RKO (cell line): Measurements from ENCODE around the gene REEP3.

Source experiments
- DNase-seq: peaks from one replicate; pipeline ENCODE4 v3.0.0-alpha.2; 2016; ENCODE audit warnings: low spot score

REEP3 gene

DNA sequence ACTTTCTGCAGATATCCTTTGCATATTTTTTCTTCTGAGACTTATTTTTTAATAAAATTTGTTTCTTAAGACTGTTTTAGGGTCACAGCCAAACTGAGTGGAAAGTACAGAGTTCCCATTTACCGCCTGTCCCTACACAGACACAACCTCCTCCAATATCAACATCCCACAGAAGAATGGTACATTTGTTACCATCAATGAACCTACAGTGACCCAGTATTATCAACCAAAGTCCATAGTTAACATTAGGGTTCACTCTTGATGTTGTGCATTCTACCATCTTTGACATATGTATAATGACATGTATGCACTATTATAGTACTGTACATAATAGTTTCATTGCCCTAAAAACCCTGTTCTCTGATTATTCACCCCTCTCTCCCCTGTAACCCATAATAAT is 14.6 kb upstream of the REEP3 start:
- DNase-seq: no peak

DNA sequence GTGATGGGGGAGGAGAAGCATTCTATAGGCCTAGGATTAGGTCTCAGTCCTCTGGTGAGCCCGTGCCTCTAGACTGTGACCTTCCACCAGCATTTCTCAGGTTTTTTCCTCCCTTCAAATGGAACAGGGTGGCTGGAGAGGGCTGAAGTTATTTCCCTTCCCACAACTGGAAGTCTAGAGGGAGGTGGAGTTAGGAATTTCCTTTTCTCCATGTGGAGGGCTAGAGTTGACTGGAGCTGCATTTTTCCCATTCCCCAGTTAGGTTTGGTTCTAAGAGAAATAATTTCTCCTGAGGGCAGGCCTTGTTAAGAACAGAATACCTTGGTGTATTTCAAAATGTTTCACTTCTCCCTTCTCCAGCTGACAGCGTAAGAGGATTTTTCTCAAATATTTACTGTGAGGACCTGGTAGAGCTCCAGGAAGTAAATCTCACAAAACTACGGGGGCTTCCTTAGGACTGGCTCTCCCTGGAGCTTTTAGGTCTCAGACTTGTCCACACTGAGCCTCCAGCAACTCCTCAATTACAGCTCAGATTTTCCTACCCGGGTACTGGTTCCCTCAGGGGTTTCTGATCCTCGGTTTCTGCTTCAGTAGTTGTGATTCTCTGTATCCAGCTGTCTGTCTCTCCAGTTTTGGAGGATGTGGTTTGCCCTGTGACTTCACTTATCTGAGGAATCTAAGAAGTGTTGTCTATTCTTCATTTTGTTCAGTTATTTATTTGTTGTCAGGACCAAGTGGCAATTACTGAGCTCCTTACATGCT is 6.0 kb upstream of the REEP3 start:
- DNase-seq: no peak

DNA sequence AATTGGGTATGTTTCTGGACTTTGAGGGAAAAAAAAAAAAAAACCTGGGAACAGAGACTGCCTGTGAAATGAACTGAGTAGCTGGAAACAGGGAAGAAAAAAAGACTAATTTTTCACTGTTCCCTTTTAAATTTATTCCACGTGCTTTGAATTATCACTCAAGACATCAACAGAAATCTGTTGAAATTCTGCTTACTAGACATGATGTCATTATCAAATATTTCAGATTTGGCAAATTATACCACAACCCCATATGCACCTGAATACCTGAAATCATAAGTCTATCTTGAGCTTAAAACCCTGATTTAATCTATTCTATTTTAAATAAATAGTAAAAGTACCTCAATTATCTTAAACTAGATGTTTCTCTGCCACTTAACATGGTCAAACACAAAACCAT is 5.0 kb upstream of the REEP3 start:
- DNase-seq: no peak

DNA sequence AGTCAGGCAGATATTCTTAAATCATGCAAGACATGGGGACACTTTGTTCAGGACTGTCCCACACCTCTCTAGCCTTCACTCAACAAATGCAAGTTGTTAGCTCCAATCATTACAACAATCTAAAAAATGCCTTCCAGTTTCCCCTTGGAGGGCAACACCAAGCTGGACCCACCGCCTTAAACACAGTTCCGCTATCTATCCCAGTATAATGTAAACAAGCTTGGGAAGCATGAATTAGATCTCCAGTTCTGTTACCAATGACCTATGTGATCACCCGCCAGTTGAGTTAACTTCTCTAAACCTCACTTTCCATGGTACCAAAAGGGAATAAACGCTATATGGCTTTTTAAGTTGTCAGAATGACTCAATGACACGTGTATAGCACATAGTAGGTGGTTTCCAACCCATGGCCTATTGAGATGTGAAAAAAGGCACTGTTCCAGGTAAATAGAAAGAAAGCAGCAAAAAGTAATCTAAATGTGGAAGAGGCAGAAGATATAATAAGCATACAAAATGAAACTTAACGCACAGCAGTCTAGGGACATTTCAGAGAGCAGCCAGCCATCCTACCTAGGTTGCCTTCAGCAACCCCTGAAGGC is 2.4 kb upstream of the REEP3 start:
- no peak for DNase-seq

DNA sequence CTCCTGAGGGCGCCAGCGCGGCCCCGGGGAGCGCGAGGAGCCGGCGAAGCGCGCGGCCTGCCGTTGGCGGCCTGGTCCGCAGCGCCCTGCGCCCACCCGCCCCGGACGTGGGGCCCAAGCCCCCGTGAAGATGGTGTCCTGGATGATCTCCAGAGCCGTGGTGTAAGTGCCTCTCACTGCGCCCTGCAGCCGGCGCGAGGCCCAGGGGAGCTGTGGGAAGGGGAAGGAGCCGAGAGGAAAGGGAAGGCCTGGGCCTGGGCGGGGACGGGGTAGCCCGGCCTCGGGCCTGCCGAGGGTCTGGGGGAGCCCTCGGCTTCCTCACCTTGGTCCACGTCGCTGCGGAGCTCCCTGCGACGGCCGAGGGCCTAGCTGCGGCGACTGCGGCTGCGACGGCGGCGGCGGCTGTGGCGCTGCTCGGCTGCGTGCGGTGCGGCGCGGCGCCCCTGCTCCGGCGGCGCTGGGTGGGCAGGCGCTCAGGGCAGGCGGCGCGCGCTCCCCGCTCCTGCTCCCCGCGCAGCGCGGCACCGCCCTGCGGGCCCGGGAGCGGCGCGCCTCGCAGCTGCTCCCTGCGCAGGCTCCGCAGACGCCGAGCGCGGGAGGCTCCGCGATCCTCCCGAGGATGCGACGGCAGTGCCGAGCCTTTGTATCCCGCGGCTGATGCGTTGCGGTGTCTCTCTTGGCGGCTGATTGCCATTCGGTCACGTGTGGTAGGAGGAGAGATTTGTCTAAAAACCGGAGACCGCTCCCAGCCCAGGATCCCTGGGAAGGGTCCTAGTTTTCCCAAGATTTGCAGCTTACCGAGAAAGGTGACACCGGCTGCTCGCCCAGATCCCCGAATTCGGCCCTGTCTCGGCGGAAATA is 445 bp downstream of the REEP3 start:
- DNase-seq: peak; percentile 60

DNA sequence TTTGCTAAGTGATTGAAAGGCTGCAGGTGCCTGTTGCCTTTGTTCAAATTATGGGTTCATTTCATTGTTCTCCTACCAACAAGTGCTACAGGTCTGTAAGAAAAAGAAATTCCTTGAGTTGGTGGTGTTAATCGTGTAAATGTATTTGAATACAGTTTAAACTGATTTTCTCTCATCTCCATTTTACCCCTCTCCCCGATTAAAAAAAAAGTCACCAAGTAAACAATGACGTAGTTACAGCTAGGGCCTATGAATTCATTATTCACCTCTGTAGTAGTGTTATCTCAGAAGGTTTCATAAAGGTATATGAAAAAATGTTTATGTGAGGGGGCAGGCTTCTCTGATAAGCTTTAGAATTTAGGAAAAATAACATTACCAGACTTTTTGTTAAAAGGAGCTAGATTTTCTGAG is 1.1 kb downstream of the REEP3 start:
- DNase-seq: peak; percentile 59

DNA sequence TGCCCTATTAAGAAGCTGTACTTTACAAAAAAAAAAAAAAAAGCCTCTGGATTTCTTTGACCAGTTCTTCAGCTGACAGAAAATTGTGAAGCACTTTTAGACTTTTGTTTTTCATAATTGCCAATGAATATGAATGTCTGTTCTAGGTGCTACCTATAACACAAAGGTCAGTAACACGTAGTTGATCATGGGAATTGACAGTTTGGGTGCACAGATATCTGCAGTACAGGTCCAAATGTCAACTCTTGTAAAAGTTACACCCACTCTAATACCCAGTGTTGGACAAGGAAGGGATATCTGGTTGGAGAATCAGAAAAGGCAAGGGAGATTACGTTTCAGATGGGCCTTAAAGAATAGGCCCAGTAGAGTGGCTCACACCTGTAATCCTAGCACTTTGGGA is 1.8 kb downstream of the REEP3 start:
- DNase-seq: no peak

DNA sequence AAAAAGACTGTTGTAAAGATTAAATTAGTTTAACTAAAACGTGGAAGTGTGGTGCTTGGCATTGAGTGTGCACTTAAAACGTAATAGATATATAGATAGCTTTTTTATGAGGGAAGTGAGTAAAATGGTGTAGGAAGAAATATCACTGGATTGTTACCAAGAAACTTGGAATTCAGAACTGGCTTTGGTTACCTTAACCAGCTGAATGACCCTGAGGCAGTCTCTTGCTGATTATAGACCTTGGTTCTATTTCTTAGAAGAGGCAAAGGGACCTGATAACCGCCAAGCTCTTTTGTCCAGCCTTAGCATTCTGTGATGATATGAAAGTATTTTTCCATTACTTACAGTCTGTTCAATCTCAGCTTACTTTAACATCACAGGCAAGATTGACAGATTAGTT is 3.8 kb downstream of the REEP3 start:
- no peak for DNase-seq

DNA sequence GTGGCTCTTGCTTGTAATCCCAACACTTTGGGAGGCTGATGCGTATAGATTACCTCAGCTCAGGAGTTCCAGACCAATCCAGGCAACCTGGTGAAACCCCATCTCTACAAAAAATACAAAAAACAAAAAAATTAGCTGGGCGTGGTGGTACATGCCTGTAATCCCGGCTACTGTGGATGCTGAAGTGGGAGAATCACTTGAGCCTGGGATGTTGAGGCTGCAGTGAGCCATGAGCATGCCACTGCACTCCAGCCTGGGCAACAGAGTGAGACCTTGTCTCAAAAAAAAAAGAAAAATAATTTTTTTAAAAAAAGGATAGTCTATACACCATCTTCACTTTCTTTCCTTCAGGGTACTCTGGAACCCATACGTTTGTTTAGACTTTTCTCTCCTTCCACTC is 6.2 kb downstream of the REEP3 start:
- no peak for DNase-seq

DNA sequence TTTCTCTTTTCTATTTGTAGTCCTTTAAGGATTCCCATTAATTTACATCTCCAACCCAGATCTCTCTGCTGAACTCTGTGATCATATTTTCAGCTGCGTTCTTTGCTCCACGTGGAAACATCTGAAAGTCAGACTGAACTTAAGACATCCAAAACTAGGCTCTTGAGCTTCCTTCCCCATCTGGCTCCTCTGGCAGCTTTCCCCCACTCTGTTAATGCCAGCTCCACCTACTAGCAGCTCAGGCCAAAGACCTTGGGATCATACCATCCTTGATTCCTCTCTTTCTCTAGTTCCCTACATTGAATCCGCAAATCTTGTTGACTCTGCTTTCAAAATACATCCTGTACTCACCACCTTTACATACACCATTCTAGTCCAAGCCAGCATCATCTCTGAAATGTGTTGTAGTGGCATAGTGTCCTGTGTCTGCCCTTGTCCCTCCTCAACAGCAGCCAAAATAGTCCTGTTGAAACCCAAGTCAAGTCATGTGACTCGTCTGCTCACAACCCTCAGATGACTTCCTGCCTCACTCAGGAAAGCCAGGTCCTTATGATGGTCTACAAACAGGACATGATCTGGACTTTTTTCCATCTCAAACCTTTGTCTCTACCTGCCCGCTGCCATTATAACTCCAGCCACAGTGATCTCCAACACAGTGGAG is 7.0 kb downstream of the REEP3 start:
- no peak for DNase-seq

DNA sequence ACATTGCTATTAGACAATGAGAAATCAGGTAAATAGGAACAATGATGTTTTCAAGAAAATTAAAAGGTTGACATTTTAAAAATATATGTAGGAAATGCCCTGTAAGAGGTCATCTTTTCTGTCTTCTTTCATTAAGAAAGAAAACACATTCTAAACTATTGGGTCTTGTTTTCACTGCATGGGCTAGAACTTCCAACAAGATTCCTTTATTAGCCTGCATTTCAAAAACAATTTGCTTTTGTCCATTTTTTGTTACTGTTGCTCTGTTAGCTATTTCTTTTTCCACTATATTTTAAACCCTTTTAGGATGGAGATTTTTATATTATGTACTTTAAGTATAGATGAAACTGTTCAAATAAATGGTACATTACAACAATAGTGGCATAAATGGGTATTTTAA is 9.2 kb downstream of the REEP3 start:
- no peak for DNase-seq

DNA sequence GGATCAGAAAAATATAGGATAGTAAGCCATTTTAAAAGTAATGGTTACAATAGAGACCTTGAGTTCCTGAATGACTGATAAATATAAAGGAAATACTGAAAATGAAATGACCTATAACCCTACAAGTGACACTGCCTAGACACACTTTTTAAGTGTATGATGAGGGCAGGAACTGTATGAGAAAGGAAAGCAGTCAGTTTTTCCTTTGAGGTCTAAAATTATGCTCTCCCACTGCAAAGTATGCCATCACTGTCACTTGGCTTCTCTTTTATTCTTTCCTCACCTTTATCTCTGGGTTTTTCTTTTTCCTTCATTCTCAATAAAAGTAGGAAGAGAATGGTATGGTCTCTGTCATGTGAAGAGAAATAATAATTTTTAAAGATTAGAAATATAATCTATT is 13.5 kb downstream of the REEP3 start:
- DNase-seq: no peak

DNA sequence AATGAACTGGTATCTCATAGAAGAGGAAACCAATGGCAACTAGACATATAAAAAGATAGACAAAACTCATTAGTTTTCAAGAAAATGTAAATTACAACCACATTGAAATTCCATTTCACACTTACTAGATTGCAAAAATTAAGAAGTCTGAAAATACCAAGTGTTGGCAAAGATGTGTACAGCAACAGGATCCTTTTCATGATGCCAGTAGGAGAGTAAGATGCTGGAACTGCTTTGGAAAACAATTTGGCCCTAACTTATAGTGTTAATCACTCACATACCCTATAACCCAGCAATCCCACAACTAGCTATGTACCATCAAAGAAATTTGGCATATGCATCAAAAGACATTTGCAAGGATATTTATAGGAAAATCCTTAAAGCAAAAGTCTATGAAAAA is 15.5 kb downstream of the REEP3 start:
- no peak for DNase-seq

DNA sequence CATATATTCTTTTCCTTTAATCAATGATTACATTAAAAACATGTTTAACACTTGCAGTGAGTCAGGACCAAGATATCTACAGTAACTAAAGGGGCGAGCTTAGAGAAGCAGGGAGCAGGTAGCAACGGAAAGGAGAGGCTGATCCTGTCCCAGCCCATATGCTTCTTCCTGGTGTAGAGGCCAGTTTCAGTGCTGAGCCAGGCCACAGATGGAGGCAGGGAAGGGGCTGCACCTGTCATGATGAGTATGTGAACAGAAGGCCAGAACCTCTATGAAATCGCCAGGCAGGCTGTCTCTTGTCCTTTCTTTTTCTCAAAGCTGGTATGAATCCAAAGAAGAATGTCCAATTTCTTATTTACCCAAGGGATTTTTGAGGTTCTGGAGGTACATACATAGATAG is 16.3 kb downstream of the REEP3 start:
- DNase-seq: no peak

DNA sequence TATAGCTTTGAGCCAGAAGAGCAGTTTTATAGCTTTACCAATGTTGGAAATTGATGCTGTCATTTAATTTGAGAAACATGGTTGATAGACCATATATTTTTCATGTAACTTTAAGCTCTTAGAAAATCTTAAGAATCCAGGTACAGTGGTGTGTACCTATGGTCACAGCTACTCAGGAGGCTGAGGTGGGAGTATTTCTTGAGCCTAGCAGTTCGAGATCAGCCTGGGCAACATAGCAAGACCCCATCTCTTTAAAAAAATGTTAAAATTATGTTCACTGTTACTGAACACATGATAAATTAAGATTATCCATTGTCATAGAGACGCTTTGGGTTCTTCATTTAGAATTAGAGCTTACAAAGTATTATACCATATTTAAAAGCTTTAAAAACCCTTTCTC is 18.2 kb downstream of the REEP3 start:
- DNase-seq: no peak

DNA sequence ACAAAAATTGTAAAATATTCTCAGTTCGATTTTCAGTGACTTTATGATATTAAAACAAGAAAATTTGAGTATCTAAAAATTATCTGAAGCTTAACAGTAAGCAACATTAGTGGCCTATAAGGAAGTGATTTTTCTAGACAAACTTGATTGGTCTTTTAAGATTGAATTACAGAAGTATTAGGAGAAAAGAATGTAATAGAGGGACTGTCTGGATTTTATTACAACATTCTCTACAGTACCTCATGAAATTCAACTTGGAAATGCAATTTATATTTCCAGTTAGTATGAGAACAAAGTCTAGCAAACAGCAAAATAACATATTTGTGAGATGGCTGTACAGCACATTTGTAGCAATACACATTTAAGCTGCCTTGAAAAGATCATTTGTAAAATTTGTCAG is 18.8 kb downstream of the REEP3 start:
- no peak for DNase-seq

DNA sequence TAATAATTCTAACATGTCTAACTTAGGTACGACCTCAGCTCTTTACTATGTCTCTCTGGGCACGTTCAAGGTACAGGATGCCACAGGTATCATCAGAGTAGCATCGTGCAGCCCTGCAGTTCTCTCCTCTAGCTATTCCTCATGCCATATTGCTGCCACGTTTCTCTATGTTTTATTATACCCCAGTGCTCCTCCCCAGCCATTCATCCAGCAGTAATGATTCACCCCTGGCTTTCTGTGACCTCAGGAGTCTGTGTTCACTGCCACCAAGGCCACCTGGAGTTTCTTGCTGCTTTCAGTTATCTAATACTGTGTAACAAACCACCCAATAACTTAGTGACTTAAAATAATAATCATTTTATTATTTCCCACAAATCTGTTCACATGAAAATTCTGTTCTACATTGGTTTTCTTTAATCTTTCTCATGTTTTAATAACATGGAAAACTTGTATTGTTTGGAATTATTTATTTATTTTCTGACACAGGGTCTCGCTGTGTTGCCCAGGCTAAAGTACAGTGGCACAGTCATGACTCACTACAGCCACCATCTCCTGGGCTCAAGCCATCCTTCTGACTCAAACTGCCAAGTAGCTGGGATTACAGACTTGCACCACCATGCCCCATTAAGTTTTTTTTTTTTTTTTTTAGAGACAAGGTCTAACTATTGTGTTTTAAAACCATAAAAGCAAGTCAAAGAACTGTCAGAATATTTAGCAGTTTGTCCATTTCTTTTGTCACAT is 21.8 kb downstream of the REEP3 start:
- DNase-seq: peak; percentile 24

DNA sequence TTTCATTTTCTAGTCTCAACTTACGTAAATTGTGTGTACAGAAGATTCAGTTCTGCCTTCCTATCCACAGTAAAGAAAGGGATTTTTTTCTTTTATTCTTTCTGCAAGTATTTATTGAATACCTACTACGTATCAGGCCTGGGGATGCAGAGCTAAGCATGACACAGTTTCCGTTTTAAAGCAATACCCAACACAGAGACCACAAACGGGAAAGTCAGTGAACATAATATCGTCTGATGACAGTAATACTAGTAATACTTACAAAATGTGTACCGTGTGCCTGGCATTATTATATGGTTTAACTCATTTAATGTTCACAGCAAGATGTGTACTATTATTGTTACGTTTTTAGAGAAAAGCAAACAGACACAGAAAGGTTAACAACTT is 22.4 kb downstream of the REEP3 start:
- no peak for DNase-seq

DNA sequence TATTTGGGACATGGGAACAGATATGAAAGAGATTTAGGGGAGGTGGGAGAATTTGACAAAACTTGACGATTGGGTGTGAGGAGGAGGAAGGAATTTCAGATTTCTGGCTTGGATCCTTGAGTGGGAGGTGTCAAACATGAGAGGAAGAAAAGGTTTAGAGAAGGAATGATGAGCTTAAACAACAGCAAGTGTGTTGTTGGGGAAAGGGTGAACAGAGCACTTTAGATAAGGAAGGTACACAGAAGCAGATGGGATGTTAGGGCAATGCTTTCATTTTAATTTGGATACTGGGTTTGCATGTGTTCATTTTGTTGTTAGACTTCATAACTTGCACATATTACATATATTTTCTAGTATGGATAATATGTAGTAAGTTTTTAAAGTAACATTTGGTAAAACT is 23.2 kb downstream of the REEP3 start:
- DNase-seq: no peak

DNA sequence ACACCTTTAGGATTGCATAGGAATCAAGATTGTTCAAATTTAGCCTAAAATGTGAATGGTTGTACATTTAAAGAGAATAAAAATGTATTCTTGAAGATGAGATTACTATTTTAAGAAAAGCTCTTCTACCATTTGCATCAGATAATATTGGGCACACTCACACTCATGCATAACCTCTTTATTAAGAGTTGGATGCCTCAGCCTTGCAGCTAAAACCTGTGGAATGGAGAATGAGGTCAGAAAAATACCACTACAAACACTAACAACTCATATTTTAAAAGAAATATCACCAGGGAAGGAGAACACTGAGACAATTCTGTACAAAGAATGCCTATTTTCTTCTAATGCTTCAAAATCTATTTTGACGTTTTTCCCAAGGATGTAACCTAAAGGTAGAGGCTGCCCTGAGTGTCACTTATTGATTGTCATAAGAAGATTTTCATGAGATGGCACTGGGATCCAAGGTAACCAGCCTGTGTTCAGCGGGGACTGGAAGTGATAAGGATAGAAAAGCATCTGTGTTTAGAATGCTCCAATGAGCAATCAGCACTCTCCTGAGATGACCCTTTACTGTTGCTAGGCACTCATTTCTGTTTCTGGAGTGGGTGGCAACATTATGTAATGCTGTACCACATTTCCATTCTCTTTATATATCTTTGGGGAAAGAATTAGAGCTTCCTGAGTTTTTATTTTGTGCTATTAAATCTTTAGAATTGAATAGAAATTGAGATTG is 26.6 kb downstream of the REEP3 start:
- no peak for DNase-seq

DNA sequence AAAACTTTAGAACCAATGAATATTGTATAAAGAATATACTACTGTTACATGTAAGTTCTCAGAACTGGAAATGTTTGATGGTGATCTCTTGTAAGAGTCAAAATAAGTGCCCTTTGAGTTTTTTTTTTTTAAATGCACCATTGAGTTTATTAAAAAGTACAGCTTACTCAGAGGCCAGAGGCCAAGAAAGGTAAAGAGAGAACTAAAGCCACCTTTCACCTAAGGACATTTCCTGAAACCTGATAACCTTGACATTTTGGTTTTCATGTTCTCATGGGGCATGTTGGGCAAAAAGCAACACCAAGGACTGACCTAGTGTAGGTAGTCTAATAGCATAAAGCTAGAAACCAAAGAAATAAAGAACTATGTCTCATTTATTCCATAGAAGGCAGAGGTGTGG is 27.7 kb downstream of the REEP3 start:
- no peak for DNase-seq
